ENCODE results near the gene ACBD6. TPM values are rescaled to one million over a fixed set of nuclear protein-coding genes. Genes with fewer than 3 reads are reported as not detected.
"Not testable (repeated sequence)": the region's sequence is repeated elsewhere in the genome, so short reads cannot be mapped to it uniquely, and the experiment has no call there.

The ACBD6 gene
- total RNA-seq, 2 donors from 2014 or later: 41.9 to 50.0 TPM

GRCh38 chr1:180428782-180429695, 73.3 kb downstream of the ACBD6 start:
- Histone ChIP-seq H3K36me3 (no peaks in the 10 kb centered on the region), H3K4me3 (no peak overlapping the region), H3K27me3 (replicated peaks; ENCODE audit: insufficient read depth) (no peaks in the 10 kb centered on the region), H3K27ac (no peak overlapping the region), H3K4me1 (replicated peaks) (no peaks in the 10 kb centered on the region), H3K9me3 (no peaks in the 10 kb centered on the region)
- no peak for DNase-seq (ENCODE audit: low spot score)
- WGBS: 89% methylated on average over 4 of the region's 4 CpGs
- intact Hi-C loops (cut with DNase I): no loop called here
- TF ChIP-seq CTCF (IDR thresholded peaks at IDR 0.05) (no peak), POLR2AphosphoS5 (IDR thresholded peaks at IDR 0.05) (no peak), POLR2A (IDR thresholded peaks at IDR 0.05) (no peak)

- intact Hi-C loops (cut with DNase I): no loop called here
- Histone ChIP-seq H3K9me3 (no peaks in the 10 kb centered on the region), H3K27me3 (replicated peaks; ENCODE audit: insufficient read depth) (no peaks in the 10 kb centered on the region), H3K27ac (no peak overlapping the region), H3K4me1 (replicated peaks) (no peaks in the 10 kb centered on the region), H3K36me3 (no peaks in the 10 kb centered on the region), H3K4me3 (no peak overlapping the region)
- no peak for DNase-seq (ENCODE audit: low spot score)
- TF ChIP-seq POLR2A (IDR thresholded peaks at IDR 0.05): no peak
- TF ChIP-seq CTCF (IDR thresholded peaks at IDR 0.05): no peak
- no peak for TF ChIP-seq POLR2AphosphoS5 (IDR thresholded peaks at IDR 0.05)
These were observed 76.4 kb downstream of the ACBD6 start for GRCh38 chr1:180425952-180426351.

- intact Hi-C loops (cut with DNase I): no loop called here
- Histone ChIP-seq H3K4me1 (replicated peaks) (no peaks in the 10 kb centered on the region), H3K4me3 (no peak overlapping the region), H3K9me3 (no peaks in the 10 kb centered on the region), H3K27ac (no peak overlapping the region), H3K27me3 (replicated peaks; ENCODE audit: insufficient read depth) (no peaks in the 10 kb centered on the region), H3K36me3 (no peaks in the 10 kb centered on the region)
- WGBS: 85% methylated on average over 3 of the region's 3 CpGs
- no peak for DNase-seq (ENCODE audit: low spot score)
- TF ChIP-seq POLR2A (IDR thresholded peaks at IDR 0.05) (no peak), POLR2AphosphoS5 (IDR thresholded peaks at IDR 0.05) (no peak), CTCF (IDR thresholded peaks at IDR 0.05) (no peak)
These were observed 77.4 kb downstream of the ACBD6 start for GRCh38 chr1:180424848-180425457.

- H3K9me3 ChIP-seq: no peaks in the 10 kb centered on the region
- H3K4me3 ChIP-seq: no peak overlapping the region
- no peaks in the 10 kb centered on the region for H3K27me3 ChIP-seq (replicated peaks; ENCODE audit: insufficient read depth)
- no peak overlapping the region for H3K27ac ChIP-seq
- DNase-seq (ENCODE audit: low spot score): no peak
- intact Hi-C loops (cut with DNase I): no loop called here
- H3K36me3 ChIP-seq: no peaks in the 10 kb centered on the region
- WGBS: 95% methylated on average over 1 of the region's 1 CpG
- TF ChIP-seq POLR2A (IDR thresholded peaks at IDR 0.05) (no peak), CTCF (IDR thresholded peaks at IDR 0.05) (no peak), POLR2AphosphoS5 (IDR thresholded peaks at IDR 0.05) (no peak)
- H3K4me1 ChIP-seq (replicated peaks): no peaks in the 10 kb centered on the region
These were observed 80.8 kb downstream of the ACBD6 start for GRCh38 chr1:180421614-180422013.

- H3K27me3 ChIP-seq (replicated peaks; ENCODE audit: insufficient read depth); intact Hi-C loops (cut with DNase I); H3K27ac ChIP-seq; H3K4me3 ChIP-seq; H3K36me3 ChIP-seq; H3K9me3 ChIP-seq; DNase-seq (ENCODE audit: low spot score); H3K4me1 ChIP-seq (replicated peaks): not testable (repeated sequence)
- 97% methylated on average over 1 of the region's 1 CpG for WGBS
These were observed 81.2 kb downstream of the ACBD6 start for GRCh38 chr1:180421145-180421544.
